Stimulated activated CD4-positive, alpha-beta T cell treated with anti-CD3 and anti-CD28 coated beads, TNF-alpha, amount 100 ng/mL, for 1 hour (primary cell): ENCODE measurements around the gene MAD2L1.

Source experiments
- DNase-seq, 3 donors: peaks; one replicate each; pipeline ENCODE4 v3.0.0-alpha.2; 2020; ENCODE audit warnings: low read depth in 3 of 3, low spot score in 1 of 3

MAD2L1 gene

GRCh38 chr4:120059036-120059435, 7.6 kb downstream of the MAD2L1 start:
- DNase-seq, result no peak

GRCh38 chr4:120057416-120057815, 9.2 kb downstream of the MAD2L1 start:
- no peak for DNase-seq

GRCh38 chr4:120056246-120056645, 10.4 kb downstream of the MAD2L1 start:
- no peak for DNase-seq

- DNase-seq, result no peak
These were observed 10.9 kb downstream of the MAD2L1 start for GRCh38 chr4:120055795-120056194.

- no peak for DNase-seq
These were observed 11.5 kb downstream of the MAD2L1 start for GRCh38 chr4:120055162-120055561.

GRCh38 chr4:120053911-120054310, 12.7 kb downstream of the MAD2L1 start:
- DNase-seq, result no peak

- no peak for DNase-seq
These were observed 13.8 kb downstream of the MAD2L1 start for GRCh38 chr4:120052856-120053255.

GRCh38 chr4:120051253-120051652, 15.4 kb downstream of the MAD2L1 start:
- DNase-seq, result no peak

GRCh38 chr4:120049732-120050494, 16.7 kb downstream of the MAD2L1 start:
- DNase-seq, result peak; percentile 22 to 46 (median 36)

GRCh38 chr4:120043828-120044227, 22.8 kb downstream of the MAD2L1 start:
- DNase-seq, result no peak

- no peak for DNase-seq
These were observed 29.2 kb downstream of the MAD2L1 start for GRCh38 chr4:120037411-120037810.

- no peak for DNase-seq
These were observed 31.7 kb downstream of the MAD2L1 start for GRCh38 chr4:120034913-120035312.

- no peak for DNase-seq
These were observed 39.8 kb downstream of the MAD2L1 start for GRCh38 chr4:120026853-120027252.

GRCh38 chr4:120025516-120025915, 41.1 kb downstream of the MAD2L1 start:
- no peak for DNase-seq

GRCh38 chr4:120018786-120019185, 47.9 kb downstream of the MAD2L1 start:
- DNase-seq, result no peak

- DNase-seq, result no peak
These were observed 48.5 kb downstream of the MAD2L1 start for GRCh38 chr4:120017939-120018692.

GRCh38 chr4:120011725-120012124, 54.9 kb downstream of the MAD2L1 start:
- DNase-seq, result no peak

- DNase-seq, result no peak
These were observed 56.0 kb downstream of the MAD2L1 start for GRCh38 chr4:120010646-120011045.

GRCh38 chr4:120009731-120010130, 56.9 kb downstream of the MAD2L1 start:
- no peak for DNase-seq

- DNase-seq, result no peak
These were observed 57.7 kb downstream of the MAD2L1 start for GRCh38 chr4:120008957-120009356.

GRCh38 chr4:120007896-120008436, 58.7 kb downstream of the MAD2L1 start:
- DNase-seq, result no peak

GRCh38 chr4:120007191-120007871, 59.3 kb downstream of the MAD2L1 start:
- no peak for DNase-seq
